ENCODE data around the gene CHRDL2.
A peak's percentile ranks its signal among the peaks of the same experiment; 100 is the strongest.

CHRDL2 gene

DNA sequence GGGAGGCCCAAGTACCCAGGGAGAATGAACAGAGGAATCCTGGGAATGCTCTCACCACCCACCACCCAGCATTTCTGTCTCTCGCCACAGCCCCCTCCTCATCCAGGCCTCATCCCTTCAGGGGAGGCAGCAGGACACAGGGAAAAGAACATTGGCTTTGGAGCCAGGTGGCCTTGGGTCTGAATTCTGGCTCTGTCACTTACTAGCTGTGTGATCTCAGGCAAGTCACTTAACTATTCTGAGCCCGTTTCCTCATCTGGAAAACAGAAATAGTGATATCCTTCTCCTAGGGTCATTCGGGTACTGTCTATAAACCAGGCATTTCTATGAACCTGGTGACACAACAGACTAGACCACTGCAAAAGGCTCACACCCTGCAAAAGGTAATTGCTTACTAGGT, 22.1 kb downstream of the CHRDL2 start:
- no peak for DNase-seq

DNA sequence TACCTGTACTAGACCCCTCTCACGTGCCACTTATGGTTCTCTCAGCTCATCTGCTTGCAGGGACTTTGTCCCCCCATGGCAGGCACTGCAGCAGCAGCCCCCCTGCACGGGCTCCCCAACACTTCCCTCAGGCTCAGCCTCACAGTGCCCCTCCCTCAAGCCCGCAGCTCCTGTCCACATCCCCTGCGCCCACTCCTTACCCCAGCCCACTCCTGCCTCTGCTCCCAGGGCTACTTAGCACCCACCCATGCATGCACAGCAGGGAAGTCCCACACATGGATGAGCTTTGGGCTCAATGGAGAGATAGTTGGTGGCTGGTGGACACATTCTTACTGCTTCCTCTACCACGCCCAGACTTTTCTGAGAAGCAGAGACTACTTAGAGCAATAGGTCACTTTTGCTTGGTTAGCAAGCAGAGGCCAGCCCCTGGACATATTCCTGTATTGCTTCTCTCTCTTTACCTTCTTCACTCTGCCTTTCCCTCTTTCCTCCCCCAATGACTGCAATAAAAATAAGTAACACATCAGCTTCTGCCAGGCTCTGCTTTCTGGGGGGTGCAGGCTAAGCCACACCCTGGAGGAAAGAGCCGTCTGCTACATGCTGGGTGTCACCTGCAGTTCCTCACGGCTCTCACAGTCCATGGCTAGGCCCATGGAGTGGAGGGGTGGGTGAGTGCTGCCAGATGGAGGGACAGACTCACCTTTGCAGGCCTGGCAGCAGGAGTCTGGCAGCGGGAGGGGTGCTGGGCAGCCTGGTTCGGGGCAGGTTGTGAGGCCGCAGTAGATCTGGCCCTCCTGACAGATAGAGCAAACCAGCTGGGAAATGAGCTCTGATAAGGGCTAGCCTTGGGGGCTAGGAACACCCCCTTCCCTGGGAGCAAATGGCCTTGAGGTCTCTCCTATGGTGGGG, 23.4 kb downstream of the CHRDL2 start:
- DNase-seq = no peak

DNA sequence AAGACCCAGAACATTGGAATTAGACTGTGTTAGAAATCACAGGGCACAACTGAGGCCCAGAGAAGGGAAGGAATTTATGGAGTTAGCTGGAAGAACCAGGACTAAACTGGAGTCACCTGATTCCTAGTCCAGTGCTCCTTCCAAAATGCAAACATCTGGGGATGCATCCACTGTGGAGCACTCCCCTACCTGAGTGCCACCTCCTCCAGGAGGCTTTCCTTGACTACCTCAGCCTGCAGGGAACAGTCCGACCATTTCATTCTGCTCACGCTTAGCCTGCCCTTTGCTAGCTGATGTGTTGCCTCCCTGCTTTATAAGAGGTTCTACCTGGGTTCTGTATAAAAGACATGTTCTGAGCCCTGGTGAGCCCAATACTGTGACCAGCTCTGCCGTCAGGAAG, 24.0 kb downstream of the CHRDL2 start:
- no peak for DNase-seq

DNA sequence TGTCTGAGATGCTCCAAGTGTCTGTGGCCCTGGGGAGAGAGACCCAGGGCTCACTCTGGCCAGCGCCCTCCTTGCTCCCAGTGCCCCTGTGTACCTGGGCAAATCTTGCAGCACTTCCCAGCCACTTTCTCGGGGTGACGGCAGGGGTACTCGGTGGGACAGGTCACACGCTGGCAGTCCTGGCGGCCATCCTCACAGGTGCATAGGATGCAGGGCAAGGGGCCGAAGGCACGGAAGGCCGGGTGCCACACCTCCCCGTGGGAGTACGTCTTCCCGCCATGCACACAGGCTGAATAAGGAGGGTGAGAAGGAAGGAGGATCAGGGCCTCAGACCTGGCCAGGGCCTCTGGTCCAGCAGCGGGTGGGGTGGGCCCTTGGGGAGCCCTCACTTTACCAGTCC, 28.0 kb downstream of the CHRDL2 start:
- no peak for DNase-seq

DNA sequence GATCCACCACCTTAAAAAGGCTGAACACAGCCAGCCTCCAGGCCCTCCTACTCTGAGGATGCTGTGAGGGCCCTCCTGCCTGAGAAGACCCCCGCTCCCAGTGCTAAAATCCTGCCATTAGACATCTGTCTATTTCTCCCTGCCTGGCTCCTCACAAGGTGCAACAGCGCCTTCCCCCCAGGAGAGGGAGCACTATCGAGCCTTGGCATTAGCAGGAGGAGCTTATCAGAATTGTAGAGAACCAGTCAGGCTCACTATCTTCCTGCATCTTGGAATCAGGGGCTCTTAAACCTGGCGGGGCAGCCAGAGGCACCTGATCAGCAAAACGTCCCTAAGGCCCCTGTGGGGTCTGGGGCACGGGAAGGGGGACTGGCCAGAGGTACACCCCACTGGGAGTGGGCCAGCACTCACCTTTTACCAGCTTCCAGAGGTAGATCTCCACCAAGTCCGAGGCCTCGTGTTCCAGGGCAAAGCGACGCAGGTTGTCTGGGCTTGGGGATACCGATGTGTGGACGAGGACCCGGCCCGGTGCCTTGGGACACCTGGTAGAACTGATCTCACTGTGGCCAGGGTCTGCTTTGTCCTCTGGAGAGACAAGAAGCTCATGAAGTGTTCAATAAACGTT, 28.7 kb downstream of the CHRDL2 start:
- peak; percentile 76 for DNase-seq

DNA sequence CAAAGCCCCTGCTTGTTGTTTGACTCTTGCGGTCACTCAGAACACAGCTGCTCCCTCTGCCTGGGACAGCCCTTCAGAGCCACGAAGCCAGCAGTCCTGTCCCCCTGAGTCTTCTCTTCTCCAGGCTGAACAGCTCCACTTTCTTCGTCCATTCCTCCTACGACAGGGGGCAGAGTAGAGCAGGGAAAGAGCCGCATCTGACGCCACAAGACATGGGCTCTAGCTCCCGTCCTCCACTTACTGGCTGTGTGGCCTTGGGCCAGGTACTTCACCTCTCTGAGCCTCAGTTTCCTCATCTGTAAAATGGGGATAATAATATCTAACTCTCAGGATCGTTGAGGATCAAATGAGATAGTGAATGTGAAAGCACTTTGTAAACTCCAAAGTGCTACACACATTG, 29.9 kb downstream of the CHRDL2 start:
- DNase-seq = no peak

DNA sequence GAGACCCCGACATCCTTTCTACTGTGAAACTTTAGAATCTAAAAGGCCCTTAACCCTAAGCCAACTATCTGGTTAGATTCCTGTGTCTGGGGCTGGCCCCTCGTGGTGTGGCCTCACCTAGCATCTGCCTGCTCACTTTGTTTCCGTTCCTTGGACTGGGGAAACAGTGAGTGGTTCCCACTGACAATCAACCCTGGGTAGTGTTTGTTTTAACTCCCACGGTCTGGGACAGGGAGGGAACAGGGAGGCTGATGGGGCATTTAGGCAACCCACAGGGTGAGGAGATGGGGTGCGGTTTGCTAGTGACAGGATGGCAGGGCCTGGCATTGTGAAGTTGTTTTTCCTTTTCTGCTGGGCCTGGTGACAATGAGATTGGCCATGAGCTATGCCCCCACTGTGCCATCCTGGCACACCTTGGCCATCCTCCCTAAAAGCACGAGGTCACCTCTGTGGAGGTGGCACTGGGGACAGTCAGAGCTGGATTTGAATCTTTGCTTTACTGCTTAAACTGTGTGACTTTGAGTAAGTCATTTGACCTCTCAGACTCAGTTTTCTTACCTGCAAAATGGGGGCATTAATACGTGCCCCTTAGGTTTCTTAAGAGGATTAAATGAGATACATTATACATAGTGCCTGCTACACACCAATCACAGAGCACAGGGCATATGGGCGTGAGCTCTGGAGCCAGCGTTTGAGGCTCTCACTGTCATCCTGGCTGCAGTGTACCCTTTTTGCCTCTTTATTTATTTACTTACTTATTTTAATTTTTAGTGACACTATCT, 31.4 kb downstream of the CHRDL2 start:
- DNase-seq = no peak

DNA sequence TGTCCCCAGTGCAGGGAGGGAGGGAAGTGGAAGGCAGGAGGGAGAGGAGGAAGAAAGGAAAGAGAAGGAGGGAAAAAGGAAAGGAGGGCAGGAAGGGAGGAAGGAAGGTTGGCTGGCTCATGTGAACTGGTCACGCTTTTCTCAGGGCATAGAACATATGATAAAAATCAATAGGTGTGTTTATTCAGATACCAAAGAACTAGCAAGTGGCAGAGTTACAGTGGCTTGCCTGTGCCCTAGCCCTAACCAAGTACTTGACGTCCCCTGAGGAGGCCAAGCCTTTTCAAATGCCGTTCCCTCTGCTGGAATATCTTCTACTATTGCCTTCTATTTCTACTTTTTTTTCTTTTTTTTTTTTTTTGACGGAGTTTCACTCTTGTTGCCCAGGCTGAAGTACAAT, 33.5 kb downstream of the CHRDL2 start:
- DNase-seq = no peak

DNA sequence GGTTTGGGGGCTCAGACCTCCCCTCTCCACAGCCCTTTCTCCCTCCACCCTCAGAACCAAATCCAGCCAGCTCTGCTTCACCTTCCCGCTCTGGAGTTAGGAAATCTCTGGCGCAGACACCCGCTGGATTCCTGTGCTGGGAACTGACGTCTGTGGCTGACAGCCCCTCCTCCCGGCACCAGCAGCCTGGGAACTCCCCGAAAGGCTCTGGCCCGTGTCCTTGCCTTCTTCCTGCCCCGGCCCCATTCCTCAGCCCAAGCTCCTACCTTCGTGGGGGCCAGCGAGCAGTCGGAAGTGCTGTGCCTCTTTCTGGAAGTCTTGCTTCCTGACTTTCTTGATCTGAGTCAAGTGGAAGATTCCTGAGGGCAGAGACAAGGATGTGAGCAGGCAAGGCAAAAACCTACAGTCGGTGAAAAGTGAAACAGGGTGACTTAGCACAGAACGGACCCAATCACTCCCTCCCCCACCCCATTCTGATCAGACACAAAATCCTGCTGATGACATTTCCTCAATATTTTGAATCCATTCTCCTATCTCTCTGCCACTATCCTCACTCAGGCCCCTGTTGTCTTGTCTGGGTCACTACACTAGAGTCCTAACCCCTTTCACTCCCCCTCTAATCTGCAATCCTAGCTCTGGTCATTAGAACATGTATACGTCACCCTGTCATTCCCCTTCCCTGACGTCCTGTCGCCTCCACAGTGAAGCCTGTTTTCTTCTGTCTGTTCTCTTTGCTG, 34.1 kb downstream of the CHRDL2 start:
- DNase-seq = no peak

DNA sequence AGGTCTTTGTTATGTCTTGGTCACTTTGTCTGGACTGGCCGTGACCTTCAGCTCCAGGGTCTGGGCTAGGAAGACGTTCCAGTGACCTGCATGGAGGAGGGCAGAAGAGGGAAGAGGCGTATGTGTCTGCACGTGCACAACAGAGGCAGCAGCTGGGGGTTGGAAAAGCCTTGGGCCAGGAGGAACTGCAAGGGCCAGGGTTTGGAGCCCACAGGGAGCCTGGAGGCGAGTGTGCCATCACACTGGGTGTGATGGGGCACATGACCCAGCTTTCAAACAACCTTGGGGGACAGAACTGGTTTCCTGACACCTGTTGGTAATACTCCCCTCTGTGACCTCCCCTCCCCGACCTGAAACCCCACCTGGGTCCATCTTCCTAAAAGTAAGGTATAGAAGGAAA, 34.7 kb downstream of the CHRDL2 start:
- no peak for DNase-seq

DNA sequence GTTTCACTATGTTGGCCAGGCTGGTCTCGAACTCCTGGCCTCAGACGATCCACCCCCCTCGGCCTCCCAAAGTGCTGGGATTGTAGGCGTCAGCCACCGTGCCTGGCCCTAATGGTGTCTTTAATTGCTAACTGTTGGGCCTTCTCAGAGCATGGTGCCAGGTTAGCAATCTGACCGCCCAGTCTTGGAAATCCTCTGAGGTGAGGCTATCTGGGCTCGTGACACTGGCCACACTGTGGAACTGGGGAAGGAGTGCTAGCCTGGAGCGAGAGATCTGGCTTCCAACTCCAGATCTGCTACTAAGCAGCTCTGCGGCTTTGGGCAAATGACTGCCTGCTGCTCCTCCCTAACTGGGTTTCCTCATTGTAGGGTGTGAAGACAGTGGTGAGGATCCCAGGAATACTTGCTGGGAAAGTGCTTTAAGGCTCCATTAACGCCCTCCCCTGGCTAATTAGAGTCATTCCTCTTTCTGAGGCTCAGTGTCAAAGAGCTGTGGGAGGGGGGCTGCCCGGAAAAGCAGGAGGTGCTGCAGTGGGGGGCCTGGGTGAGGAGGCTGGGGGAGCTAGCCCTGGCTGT, 35.4 kb downstream of the CHRDL2 start:
- DNase-seq = no peak

DNA sequence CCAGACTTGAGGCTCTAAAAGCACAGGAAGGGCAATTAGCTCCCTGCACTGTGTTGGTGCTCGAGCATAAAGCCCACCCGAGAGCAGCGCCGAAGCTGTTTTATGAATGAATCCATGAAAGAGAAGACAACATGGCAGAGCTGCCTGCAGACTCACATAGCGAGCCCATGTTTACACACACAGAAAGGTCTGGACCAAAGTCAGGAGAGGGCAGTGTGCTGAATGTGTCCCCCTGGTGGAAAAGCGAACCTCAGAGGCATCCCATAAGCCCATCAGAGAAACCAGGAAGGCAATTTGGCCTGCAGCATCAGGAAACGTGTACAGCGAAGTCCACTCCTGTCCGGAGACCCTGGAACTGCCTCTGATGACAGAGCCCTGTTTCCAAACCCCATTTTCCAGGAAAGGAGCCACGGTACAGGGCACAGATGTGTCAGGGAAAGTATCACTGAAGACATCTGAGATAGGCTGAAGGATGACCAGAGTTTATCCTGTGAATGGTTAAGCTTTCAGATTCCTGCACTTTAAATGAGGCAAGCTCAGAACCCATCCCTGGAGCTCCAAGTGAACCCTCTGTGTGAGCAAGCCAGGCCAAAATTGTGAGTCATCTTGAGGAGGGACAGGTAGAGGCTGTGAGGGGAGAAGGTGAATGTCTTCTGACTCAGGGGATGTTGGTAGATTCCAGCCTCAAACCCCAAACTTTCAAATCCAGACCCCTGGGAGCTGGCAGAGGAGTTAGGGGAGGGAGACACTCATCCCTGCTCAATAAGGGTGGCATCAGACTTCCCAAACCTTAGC, 36.9 kb downstream of the CHRDL2 start:
- no peak for DNase-seq

DNA sequence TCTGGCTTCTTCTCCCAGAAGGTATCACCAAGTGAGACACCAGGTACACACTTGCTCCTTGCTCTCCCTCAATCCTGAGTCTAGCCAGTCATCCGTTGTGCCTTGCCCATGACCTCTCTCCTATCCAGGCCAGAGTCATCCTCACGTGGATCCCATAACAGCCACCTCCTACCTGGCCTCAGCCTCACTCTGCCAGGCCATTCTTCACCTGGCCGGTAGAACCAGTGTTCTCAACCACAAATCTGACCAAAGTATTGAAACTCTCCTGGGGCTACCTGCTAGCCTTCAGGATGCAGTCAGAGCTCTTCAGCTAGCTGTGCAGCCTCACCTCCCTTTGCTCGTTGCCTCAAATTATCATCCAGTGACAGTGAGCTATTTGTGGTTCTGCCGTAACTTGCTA, 37.7 kb downstream of the CHRDL2 start:
- DNase-seq = no peak

DNA sequence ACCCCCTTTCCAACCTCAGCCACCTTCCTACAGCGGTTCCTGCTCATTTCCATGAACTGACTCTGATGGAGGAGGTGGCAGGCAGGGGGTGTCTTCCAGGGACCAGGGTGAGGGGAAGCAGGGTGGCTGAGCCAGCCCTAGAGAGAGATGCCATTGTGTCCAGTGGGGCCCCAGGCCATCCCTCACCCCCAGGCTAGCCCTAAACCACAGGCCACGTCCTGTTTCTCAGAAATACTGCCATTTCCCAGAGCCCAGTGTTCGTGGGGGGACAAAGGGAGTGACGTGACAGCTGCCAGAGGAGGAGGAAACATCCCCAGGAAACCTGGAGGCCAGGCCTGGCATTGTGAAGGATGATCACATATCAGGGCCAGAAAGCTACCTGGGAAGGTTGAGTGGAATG, 39.5 kb downstream of the CHRDL2 start:
- no peak for DNase-seq

DNA sequence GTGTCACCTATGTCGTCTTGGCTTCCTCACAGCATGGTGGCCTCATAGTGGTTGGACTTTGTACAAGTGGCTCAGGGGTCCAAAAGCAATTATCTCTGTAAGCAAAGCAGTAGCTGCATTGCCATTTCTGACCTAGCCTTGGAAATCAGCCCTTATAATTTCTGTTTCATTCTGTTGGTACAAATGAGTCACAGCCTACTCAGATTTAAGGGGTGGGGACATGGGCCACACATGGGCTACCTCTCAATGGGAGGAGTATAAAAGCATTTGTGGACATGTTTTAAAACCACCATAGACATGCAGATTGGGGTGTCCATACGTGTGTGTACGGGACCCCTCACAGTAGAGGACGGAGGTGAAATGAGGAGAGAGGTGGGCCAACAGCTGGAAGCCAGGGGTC, 41.6 kb downstream of the CHRDL2 start:
- DNase-seq = no peak

DNA sequence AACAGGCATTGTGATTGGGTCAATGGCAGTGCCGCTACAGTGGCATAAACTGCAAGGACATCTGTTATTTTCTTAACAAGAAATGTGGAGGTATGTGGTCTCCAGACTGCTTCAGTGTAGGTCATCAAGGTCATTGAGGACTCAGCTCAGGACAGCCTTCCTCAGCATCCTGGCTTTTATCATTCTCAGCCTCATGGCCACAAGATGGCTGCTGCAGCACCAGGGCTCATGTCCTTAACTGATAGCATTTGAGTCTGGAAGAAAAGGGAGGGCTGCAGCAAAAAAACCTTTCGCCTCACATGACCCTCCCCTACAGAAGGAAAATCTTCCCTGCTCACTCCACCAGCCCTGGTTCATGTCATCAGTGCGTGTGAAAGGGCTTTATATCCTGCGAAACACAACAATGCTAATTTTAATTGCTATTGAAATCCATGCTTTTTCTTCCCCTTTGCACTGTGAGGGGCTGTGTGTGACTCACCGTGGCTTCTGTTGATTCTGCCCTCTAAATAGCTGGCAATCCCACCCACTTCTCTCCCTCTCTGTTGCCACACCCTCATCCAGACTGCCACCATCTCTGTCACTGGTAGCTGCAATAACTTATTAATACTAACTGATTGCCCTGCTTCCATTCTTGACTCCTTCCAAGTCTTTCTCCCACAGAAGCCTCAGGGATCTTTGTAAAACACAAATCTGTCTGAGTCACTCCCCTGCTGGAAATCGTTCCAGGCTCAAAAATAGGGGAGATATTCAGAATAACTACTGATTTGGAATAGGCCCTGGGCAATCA, 43.8 kb downstream of the CHRDL2 start:
- no peak for DNase-seq

DNA sequence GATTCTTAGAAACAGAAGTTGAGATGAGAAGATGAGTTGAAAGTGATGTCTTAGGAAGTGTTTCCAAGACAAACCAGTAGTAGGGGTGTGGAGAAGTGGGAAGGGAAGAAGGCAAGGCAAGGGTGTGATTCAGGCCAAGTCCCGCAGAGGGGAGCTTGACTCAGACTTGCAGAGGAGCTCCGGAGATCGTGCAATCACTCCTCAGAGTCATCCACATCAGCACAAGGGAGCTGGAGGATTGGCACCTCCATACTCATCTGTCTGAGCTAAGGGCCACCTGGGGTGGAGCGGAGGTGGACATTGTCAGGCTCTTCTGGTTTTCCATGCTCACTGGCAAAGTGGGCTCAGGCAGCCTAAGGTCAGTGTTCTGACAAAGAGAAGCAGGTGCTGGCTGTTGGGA, 44.4 kb downstream of the CHRDL2 start:
- DNase-seq = no peak

DNA sequence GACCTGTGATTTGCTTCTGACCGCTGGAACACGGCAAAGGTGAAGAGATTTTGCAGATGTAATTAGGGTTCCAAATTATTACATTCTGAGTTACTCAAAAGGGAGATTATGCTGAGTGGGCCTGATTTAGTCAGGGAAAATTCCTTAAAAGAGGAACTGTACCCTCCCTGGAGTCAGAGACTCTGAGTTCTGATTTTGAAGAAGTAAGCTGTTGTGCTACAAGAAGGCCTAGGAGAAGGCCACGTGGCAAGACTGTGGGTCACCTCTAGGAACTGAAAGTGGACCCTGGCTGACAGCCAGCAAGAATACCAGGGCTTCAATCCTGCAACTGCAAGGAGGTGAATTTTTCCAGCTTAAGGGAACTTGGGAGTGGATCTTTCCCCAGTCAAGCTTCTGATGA, 45.3 kb downstream of the CHRDL2 start:
- no peak for DNase-seq

DNA sequence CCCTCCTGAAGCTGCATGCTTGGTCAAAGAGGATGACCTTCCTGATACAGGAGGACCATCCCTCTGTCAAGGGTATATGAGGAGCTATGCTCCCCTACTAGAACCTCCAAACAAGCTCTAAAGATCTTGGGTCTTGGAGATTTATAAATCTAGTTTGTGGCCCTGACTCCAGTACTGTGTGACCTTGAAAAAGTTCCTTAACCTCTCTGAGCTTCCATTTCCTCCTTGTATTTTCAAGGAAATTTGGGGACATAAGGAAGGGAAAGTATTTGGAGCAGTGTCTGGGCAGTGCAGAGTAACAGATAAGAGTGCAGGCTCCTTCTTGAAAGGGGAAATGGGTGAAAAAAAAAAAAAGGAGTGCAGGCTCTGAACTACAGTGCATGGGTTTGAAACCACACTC, 45.9 kb downstream of the CHRDL2 start:
- DNase-seq = no peak

DNA sequence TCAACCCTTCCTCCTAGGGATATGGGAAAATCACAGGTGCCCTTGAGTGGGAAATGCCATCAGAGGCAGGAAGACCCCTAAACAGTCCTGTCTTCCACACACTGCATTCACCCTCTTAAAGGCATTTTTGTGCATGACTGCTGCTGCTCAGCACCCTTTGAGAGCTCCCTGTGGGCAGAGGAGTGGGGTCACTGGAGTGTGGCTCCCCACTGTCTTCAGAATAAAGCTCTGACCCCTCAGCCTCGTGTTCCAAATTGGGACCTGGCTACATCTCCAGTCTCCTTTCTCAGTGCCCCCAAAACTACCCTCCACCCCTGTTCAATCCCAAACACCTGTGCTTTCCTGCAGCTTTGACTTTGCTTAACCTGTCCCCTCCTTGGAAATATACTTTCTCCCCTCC, 46.6 kb downstream of the CHRDL2 start:
- no peak for DNase-seq

DNA sequence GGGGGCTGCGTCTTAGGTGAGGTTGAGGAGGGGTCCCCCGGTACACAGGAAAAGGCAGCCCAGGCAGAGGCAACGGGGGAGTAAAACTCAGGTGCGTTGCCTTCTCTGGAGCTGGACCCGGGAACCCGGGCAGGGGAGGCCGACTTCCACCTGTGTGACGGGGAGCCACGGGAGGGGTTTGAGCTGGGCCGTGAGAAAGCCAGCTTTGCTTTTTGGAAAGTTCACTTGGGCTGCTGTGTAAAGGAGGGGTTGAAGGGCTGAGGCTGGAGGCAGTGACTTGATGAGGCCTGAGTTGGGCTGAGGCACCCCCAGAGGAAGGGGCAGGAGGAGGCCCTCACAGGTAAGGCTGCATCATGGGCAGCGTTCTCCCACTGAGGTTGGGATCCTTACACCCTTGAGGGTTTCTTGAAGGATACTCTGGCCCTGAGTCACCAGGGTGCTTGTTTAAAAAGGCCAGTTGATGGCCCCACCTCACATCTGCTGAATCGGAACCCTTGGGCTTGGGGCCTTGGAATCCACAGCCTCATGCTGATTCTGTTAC, 47.2 kb downstream of the CHRDL2 start:
- DNase-seq = peak; percentile 21

All from retina (tissue), 1 donor.